HG03097 (cell line): ENCODE results near the gene RSRC1.
"Not testable (repeated sequence)": the region's sequence is repeated elsewhere in the genome, so short reads cannot be mapped to it uniquely, and the experiment has no call there.

Experiments
- ATAC-seq: cut with Tn5 transposase; IDR thresholded peaks from one replicate; pipeline ENCODE4 v1.9.1; 2021; ENCODE audit not compliant: unreplicated experiment, low FRiP score

Gene RSRC1

DNA sequence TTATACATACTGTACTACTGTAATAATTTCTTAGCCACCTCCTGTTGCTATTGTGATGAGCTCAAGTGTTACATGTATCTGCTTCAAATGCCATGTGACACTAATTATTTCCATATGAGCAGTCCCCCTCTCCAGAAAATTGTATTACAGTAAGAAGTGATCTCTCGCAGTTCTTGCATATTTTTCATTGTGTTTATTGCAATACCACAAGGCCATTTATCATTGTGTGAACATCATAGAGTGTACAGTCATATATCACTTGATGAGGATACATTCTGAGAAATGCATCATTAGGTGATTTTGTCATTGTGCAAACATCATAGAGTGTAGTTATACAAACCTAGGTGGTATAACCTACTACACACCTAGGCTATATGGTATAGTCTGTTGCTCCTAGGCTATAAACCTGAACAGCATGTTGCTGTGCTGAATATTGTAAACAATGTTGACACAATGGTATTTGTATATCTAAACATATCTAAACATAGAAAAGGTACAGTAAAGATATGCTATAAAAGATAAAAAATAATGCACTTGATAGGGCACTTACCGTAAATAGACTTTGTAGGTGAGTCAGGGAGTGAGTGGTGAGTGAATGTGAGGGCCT is 271.5 kb downstream of the RSRC1 start:
- no peak for ATAC-seq

DNA sequence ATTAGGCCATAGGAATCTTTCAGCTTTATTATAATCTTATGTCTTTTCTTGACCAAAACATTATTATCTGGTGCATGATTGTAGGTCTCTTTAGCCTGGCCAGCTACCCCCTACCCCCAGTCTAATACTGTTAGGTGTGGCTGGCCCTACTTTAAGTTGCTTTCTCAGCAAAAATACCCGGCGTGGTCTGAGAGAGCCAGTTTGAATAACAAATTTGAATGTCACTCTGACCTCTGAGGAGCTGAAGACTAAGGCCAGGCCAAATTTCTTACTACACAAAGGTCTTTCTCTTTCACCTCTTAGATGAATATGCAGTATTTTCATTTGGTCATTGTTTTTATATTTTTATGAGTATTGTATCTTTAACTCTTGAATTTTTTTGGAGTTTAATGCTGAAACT is 272.6 kb downstream of the RSRC1 start:
- ATAC-seq = no peak

DNA sequence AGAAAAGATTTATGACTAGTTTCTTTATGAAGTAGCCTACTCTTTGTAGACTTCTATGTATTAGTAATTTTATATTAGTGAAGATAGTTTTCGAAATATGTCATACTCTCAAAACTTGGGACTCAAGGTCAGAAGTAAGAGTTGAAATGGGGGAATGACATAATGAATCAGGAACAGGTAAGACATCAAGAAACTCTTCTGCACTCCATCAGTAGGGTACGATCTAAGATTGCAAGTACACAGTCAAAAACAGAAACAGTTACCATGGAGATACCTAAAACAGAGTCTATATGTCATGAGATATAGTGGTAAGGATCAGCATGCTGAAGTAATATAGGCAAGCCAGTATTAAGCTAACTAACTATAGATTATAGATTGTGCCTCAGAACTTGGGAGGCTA is 274.1 kb downstream of the RSRC1 start:
- no peak for ATAC-seq

DNA sequence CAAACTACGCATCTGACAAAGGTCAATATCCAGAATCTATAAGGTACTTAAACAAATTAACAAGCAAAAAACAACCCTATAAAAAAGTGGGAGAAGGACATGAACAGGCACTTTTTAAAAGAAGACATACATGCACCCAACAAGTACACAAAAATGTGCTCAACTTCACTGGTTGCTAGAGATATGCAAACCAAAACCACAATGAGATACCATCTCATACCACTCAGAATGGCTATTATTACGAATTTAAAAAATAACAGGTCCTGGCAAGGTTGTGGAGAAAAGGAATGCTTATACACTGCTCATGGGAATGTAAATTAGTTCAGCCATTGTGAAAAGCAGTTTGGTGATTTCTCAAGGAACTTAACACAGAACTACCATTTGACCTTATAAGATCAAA is 285.5 kb downstream of the RSRC1 start:
- ATAC-seq = no peak

DNA sequence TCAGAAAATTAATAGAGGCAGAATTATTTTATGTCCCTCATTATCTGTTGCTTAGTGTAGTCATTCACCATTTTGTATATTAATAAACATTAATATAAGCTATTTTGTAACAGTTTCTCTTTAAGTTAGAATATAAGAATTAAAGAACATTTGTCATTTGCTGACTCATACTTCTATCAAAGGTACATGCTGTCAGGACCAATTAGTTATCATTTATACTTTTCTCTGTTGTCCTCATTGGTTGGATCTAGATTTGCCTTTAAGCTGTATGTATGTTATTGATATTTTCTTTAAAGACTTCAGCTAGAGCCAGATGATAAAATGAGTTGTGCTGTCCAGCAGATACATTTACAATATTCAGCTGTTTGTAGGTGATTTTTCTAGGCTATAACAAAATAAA is 292.7 kb downstream of the RSRC1 start:
- ATAC-seq = no peak

DNA sequence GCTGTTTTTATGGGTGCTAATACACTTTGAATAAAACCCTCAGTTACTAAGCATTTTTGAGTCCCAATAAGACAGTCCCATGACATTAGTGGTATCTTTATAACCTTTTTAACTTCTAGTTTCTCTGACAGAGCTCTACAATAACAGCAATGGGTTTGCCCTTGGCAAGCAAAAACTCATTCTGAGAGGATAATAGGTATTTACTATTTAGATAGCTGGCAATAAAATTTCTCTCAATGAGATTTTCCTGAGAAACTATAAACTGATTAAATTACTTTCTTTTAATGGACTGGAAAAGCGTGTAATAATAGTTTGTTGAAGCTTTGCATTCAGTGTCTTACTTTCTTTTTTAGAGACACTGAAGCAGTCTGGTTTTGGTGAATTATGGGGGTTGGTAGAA is 293.1 kb downstream of the RSRC1 start:
- no peak for ATAC-seq

DNA sequence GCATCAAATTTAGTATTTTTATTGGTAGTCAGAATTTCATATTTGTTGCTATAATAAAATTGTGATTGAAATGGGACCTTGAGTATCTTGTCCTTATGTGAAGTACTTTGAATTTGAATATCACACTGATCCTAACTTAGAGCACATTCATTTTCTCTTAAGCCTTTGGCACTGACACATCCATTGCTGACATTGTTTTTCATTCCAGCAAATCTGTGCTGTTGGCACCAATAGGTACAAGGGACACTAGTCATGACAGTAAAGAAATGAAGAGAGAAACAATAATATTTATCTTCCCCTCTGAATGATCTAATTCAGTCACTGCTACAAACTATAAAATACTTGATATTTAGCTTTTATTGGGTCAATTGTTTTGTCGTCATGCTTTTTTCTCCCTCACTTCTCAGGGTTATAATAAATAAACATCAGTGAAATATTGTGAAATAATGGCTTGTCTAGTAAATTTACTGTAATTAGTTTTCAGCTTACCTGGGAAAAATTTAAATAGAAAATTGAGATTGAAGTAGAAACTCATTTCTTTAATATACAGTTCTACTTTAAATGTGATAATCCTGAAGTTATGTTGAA is 294.3 kb downstream of the RSRC1 start:
- no peak for ATAC-seq

DNA sequence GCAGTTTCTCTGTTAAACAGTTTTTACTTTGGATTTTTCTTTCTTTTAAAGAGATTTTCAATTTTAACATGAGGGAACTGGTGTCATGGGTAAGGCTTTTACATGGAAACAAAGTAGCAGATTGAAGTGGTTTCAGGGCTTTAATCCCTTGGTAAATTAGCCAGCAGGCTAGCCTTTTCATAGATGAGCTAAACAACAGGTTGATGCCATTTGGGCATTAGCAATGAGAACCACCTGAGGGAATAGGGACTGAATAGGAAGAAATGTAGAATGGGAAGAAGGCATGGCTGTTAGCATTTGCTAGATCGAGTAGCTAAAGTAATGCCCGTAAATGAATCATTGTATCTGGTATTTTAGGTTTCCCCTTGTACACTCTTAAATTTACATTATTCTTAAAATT is 295.6 kb downstream of the RSRC1 start:
- ATAC-seq = no peak

DNA sequence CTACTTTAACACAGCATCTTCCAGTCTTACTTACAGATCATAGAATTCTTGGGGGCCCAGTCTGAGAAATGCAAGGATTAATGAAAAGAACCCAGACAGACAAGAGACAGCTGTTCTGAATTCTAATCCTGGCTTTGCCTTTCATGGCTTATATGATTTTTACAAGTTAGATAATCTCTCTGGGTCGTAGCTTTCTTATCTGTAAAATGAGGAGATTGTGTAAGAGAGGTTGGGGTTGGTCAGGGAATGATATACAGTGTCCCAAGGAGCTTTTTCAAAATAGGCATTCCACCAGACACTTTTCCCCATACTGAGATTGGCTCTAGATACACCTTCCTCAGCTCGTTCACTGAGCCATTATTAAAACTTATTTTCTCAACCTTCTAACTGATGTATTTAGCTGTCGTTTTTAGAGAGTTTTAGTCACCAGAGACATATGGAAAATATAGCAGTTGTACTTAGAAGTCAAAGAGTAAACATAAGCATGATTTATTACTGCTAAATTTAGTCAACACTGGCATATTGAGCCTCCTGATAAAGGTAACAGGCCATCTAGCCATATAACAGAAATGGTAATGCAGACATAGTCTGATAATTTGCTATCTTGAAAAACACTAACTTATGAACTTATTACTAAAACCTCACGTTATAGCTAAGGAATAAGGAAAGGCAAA is 298.1 kb downstream of the RSRC1 start:
- ATAC-seq = no peak

DNA sequence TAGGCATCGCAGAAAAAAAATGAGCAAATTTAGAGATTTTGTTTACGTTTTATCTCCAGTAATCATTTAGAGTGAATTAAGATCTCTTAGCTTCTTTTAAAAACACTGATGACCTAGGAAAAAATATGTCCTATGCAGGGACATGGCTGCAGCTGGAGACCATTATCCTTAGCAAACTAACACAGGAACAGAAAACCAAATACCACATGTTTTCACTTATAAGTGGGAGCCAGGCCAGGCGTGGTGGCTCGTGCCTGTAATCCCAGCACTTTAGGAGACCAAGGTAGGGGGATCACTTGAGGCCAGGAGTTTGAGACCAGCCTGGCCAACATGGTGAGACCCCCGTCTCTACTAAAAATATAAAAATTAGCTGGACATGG is 298.6 kb downstream of the RSRC1 start:
- not testable (repeated sequence) for ATAC-seq

DNA sequence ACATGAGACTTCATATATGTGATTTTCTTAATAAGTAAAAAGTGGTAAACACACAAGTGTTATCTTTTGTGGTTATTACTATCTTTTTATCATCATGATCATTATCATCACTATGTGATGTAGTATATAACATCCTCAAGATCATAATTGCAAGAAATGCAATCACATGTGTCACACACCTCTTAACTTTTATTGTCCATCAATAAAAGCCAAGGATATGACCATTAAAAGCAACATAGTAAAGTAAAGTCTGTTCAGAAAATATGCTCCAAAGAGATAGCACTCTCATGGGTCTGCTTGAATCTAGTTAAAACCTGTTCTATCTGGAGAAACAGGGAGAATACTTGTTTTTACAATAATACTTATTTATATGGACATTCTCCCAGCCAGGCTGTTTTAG is 308.1 kb downstream of the RSRC1 start:
- no peak for ATAC-seq

DNA sequence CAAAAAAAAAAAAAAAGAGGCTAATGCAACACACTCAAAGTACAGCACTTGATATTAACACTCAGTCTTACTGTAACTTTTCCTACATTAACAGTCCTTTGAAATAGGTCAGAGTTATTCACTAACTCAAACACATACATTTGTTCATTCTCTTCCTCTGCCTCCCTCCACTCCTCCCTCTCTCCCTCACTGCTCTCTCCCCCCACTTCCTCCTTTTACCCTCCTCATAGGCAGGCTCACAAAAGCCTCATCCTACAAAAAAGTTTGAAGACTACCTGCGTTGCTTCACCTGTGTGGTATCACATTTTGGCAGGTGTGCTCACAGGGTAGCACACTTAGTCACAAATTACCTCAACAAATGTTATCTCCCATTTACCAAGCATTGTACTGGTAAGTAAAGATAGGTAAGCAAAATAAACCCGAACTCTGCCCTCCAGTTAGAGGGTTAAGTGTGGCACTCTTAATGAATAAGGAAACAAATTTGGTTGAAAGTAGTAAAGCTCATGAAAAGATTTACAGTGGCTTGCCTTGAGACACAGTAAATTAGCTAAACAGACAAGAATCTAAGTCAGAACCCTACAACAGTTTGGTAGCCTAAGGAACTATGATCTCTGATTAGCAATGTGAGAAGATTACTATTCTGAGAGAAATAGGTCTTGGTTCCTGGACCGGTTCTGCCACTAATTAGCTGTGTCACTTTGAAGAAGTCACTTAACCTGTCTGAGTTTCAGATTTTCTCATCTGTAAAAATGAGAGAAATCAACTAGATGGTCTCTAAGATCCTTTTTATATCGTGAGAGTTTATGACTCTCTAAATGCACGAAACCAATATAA is 310.1 kb downstream of the RSRC1 start:
- ATAC-seq = no peak

DNA sequence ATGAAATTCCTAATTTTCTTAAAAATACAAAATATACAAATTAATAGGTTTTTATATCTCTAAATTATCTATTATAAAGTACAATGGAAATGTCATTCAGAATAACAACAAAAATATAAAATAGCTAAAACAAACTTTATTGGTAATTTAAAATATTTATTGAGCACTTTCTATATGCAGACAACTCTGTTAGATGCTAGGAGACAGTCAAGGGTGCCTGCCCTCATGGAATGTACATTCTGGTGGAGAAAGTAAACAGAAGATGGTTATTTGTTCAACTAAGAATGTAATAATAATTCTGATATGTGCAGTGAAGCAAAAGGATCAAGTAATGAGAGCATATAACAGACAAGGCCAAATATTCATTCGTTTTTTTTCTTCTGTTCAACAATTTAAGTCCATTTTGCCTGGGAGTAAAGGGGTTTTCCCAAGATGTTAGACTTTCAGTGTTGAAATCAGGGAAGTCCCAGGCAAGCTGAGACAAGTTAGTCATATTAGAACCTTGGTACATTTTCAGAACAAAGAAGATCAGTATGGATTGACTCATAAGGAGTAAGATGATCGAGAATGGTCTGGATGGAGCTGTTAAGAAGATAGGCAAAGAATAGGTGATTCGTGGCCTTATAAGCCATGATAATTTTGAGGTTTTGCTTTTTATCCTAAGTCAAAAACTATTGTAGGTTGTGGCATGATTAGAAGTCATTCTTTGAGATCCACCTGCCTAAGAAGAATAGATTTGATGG is 310.9 kb downstream of the RSRC1 start:
- ATAC-seq = peak; percentile 79

DNA sequence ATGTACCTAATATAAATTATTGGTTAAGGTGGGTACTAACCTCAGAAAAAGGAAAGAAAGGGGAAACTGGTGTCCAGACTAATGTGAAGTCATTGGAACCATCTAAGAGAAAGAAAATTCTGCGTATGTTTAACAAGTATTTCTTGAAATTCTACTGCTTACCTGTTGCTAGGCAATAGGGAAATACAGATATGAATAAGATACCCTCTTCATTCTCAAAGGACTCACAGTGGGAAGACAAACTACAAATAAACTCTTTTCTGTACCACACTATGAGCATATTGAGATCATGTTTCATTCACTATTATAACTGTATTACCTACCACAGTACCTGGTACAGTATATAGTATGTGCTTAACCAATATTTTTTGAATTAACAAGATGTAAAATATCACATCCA is 320.6 kb downstream of the RSRC1 start:
- ATAC-seq = no peak

DNA sequence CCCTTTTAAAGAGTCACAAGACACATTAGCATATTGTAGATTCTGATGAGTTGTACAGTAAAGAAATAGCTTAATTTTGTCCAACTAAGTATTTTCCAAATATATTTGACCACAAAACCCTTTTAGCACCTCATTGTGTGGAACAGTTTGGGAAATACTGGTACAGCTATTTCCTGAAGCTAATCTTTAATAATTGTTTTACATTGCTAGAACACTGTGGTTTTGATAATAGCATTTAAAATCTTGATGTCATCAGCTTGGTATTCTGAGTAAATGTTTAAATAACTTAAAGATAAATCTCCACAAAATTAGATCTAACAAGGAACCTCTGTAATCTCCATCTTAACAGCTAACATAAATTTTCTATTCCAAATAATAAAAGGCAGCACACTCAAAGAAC is 321.1 kb downstream of the RSRC1 start:
- ATAC-seq = no peak

DNA sequence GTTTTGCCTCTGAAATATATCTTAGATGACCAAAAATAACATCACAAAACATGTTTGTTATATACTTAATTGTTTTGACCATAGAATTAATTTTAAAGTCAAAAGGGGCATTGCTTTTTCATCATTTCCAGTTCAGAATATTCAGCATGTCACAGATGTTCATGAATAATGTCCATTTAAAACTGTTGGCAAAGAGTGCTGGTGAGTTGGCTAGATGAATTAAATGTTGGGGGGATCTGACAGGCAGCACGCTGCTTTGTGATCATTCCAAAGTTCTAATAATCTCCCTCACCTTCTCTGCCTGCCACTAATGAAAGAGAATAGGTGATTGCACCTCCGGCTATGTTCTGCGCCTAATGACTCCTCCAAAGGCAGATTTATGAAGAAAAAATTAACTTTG is 321.9 kb downstream of the RSRC1 start:
- no peak for ATAC-seq

DNA sequence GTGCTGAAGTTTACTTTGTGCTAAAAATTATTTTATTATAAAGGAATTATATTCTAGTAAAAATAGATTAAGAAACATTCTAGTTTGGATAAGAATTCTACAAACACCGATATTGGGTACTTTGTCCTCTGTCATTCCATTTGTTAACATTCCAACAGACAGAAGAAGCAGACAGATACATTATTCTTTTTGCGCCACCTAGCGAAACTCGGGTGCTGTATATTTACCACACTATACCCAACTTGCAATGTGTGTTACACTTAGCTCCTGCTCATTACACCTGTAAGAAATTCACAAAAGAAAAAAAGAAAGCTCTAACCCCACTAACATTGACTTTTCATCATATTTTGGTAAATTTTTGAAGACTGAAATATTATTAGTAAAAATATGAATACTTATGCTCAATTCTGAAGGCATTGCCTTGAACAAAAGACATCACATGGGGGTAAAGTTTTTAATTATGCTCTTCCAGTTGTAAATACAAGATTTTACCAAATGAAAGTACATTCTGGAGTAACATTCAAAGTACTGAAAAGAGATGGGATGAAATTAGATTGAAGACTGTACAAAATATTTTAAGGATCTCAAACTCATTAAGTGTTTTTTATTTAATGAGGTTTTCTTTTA is 324.6 kb downstream of the RSRC1 start:
- ATAC-seq = peak; percentile 92

DNA sequence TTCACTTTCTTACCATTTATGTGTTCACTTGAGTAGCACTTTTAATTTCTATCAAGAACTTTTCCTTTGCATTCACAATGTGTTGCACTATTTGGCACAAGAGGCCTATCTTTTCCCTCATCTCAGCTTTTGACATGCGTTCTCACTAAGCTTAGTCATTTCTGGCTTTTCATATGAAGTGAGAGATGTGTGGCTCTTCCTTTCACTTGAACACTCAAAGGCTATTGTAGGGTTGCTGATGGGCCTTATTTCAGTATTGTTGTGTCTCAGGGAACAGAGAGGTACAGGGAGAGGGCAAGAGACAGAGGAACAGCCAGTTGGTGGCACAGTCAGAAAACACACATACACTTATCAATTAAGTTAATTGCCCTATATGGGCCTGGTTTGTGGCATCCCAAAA is 333.7 kb downstream of the RSRC1 start:
- ATAC-seq = peak; percentile 92

DNA sequence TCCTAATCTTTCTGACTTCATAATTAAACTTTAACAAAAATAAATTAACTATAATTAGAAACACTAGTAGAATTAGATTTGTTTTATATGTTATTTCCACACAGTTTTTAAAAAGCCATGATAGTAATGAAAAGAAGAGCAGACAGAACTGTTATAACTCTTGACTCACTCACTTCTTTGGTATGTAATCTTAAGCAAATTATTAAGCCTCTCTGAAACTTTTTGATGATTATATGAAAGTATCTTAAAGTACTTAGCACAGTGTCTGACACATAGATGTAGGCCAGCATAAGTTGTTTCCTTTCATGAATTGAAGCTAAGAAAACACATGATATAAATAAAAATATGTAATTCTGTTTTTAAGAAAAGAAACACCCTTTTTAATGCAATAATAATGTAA is 337.5 kb downstream of the RSRC1 start:
- no peak for ATAC-seq

DNA sequence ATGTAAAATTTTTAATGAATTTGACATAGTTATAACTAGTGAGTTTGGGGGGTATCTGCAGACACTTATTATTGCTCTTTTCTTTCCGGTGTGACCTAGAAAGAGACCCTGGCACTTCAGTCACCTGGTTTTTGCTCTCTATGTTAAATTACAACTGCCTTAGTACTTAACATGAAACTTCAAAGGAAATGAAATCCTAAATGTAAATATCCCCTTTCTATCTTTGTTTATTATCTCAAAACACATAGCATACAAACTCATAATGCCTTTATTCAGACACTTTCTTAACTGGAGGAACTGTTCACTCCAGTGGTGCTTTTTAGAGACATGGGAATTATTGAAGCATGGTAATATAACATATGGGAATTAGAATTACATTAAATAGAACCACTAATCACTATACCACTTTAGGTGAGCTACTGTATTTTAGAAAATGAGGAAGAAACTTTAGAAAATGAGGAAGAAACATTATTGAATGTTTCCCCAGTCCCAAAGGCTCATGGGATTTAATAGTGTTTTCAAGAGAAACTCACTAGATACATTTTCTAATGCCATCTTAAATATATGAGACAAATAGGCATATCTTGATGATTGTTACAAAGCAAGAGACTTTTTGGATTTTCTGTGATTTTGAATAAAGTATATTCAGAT is 341.6 kb downstream of the RSRC1 start:
- ATAC-seq = no peak
